Activated naive CD8-positive, alpha-beta T cell treated with anti-CD3 and anti-CD28 coated beads, Interleukin-2, amount 10 ng/mL, durations not matched to agents 7 days and 5 days (primary cell): Measurements from ENCODE around the gene TLR5. TPM values are rescaled to one million over a fixed set of nuclear protein-coding genes. Genes with fewer than 3 reads are reported as not detected.
"Not testable (repeated sequence)": the region's sequence is repeated elsewhere in the genome, so short reads cannot be mapped to it uniquely, and the experiment has no call there.

Source experiments
- ATAC-seq: fragments of 150-1000 bp; cut with Tn5 transposase; one replicate; pipeline ENCODE4 v1.10.0; 2021; ENCODE audit warnings: low read depth, moderate library complexity
- POLR2A ChIA-PET: fragments of 350-600 bp; sonication (Branson Sonifier 250); formaldehyde crosslinking; loops from one replicate; lab custom pipeline; 2021; ENCODE audit warnings: antibody characterized with exemption; lab: Charles Lee
- DNase-seq: peaks from one replicate; pipeline ENCODE4 v3.0.0; 2021
- H3K27ac Mint-ChIP-seq: one replicate; pipeline ENCODE4 v1.8.0; 2022; ENCODE audit warnings: mild to moderate bottlenecking, mixed read lengths
- H3K27me3 Mint-ChIP-seq: one replicate; pipeline ENCODE4 v1.8.0; 2022; ENCODE audit warnings: mild to moderate bottlenecking, moderate library complexity, mixed read lengths
- H3K36me3 Mint-ChIP-seq: one replicate; pipeline ENCODE4 v1.8.0; 2021; ENCODE audit warnings: mild to moderate bottlenecking, mixed read lengths
- H3K4me1 Mint-ChIP-seq: one replicate; pipeline ENCODE4 v1.8.0; 2021; ENCODE audit warnings: mixed read lengths
- H3K4me3 Mint-ChIP-seq: one replicate; pipeline ENCODE4 v1.8.0; 2022; ENCODE audit warnings: mild to moderate bottlenecking, moderate library complexity, mixed read lengths
- H3K9me3 Mint-ChIP-seq: one replicate; pipeline ENCODE4 v1.8.0; 2021; ENCODE audit warnings: mixed read lengths
- total RNA-seq, 2 experiments: library from RNA; stranded (reverse); gene quantifications; one replicate each; pipeline ENCODE4 v1.2.3, GENCODE V29; 2021

The TLR5 gene
- total RNA-seq, 2 experiments from 2014 or later: 0.28 to 1.8 TPM

DNA sequence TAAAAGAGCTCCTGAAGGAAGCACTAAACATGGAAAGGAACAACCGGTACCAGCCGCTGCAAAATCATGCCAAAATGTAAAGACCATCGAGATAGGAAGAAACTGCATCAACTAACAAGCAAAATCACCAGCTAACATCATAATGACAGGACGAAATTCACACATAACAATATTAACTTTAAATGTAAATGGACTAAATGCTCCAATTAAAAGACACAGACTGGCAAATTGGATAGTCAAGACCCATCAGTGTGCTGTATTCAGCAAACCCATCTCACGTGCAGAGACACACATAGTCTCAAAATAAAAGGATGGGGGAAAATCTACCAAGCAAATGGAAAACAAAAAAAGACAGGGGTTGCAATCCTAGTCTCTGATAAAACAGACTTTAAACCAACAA is 26.4 kb upstream of the TLR5 start:
- DNase-seq, H3K27ac Mint-ChIP-seq, H3K4me3 Mint-ChIP-seq, H3K27me3 Mint-ChIP-seq, POLR2A ChIA-PET, H3K9me3 Mint-ChIP-seq, ATAC-seq, H3K4me1 Mint-ChIP-seq, H3K36me3 Mint-ChIP-seq: not testable (repeated sequence)

- Mint-ChIP-seq H3K9me3 (no peaks in the 10 kb centered on the region), H3K36me3 (no peaks in the 10 kb centered on the region), H3K4me3 (no peak overlapping the region), H3K27ac (no peak overlapping the region), H3K4me1 (no peaks in the 10 kb centered on the region), H3K27me3 (peaks cover 2% of the 10 kb centered on the region)
- POLR2A ChIA-PET: no interaction called here
- ATAC-seq: no peak
- no peak for DNase-seq
Measured at GRCh38 chr1:223161321-223161720, 18.3 kb upstream of the TLR5 start.

- DNase-seq (no peak), ATAC-seq (no peak)
- no peaks in the 10 kb centered on the region for H3K9me3 Mint-ChIP-seq
- H3K27ac Mint-ChIP-seq: no peak overlapping the region
- H3K36me3 Mint-ChIP-seq: no peaks in the 10 kb centered on the region
- no peak overlapping the region for H3K4me3 Mint-ChIP-seq
- peaks cover 6% of the 10 kb centered on the region for H3K4me1 Mint-ChIP-seq
- peaks cover 5% of the 10 kb centered on the region for H3K27me3 Mint-ChIP-seq
- POLR2A ChIA-PET: no interaction called here
Measured at GRCh38 chr1:223156343-223156742, 13.3 kb upstream of the TLR5 start.

GRCh38 chr1:223155153-223155552 is 12.1 kb upstream of the TLR5 start:
- no peak overlapping the region for H3K27ac Mint-ChIP-seq
- no peaks in the 10 kb centered on the region for H3K36me3 Mint-ChIP-seq
- no peak for ATAC-seq
- no peak overlapping the region for H3K4me3 Mint-ChIP-seq
- H3K27me3 Mint-ChIP-seq: peaks cover 6% of the 10 kb centered on the region
- POLR2A ChIA-PET: no interaction called here
- peaks cover 6% of the 10 kb centered on the region for H3K4me1 Mint-ChIP-seq
- DNase-seq: no peak
- H3K9me3 Mint-ChIP-seq: no peaks in the 10 kb centered on the region

DNA sequence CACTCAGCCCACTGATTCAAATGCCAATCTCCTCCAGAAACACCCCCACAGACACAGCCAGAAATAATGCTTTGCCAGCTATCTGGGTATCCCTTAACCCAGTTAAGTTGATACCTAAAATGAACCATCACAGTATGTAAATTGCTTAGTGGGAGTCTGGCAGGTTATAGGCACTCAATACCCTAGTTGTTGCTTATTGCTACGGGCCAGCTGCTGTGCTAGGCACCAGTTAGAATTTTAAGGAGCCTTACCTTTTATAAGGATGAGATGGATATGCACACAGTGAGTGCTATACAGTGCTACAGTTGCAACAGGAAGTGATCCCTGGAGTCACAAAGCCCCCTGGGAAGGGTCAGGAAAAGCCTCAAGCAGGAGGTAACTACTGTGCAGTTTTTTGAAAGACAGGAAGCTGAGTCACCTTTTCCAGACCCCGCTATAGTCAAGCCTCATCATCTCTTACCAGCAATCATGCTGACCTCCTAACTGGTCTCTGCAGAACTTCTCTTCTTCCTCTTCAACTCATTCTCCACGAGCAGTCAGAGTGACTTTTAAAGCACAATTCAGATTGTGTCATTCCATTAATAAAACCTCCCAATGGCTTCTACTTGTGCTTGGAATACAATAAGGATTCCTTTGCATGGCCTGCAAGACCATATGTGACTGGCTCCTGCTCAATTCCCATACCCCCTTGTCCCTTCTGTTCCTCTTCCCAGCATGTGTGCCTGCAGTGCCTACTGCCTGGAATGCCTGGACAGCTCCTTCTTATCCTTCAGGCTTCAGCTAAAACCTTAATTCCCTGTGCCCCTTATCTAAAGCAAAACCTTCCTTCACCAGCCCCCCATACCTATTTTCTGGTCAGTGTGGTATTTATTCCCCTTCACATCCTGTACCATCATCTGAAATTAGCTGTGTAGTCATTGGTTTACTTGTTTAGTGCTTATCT is 10.4 kb upstream of the TLR5 start:
- no peak overlapping the region for H3K27ac Mint-ChIP-seq
- peaks cover 6% of the 10 kb centered on the region for H3K27me3 Mint-ChIP-seq
- no peaks in the 10 kb centered on the region for H3K9me3 Mint-ChIP-seq
- peaks cover 6% of the 10 kb centered on the region for H3K4me1 Mint-ChIP-seq
- ATAC-seq (no peak), DNase-seq (no peak)
- H3K36me3 Mint-ChIP-seq: no peaks in the 10 kb centered on the region
- POLR2A ChIA-PET: interaction anchor here (1.0 kb wide), 1 partner anchor 9 kb away, joined by 3 read pairs; no protein-coding TSS in a partner anchor
- no peak overlapping the region for H3K4me3 Mint-ChIP-seq

GRCh38 chr1:223152399-223152798 is 9.4 kb upstream of the TLR5 start:
- POLR2A ChIA-PET: no interaction called here
- Mint-ChIP-seq H3K27ac (no peak overlapping the region), H3K4me3 (no peak overlapping the region), H3K27me3 (peaks cover 3% of the 10 kb centered on the region), H3K4me1 (peaks cover 6% of the 10 kb centered on the region), H3K36me3 (no peaks in the 10 kb centered on the region), H3K9me3 (peaks cover 1% of the 10 kb centered on the region)
- ATAC-seq: no peak
- DNase-seq: no peak

DNA sequence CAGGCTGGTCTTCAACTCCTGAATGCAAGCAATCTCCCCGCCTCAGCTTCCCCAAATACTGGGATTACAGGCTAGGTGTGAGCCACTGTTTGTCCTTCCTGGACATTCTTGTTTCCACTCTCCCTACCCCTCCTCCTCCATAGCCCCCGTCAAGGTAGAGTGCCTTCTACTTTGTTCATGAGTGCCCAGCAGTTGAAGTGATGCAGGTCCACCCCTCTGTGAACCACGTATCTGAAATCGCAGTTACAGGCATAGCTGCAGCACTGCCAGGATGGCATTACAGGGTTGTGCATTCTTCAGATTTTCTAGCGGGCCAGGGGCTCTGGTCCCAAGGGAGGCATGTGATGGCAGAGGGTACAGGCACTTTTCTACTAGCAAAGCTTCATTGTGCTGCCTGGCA is 7.4 kb upstream of the TLR5 start:
- no peak for ATAC-seq
- H3K36me3 Mint-ChIP-seq: no peaks in the 10 kb centered on the region
- no peak for DNase-seq
- no peak overlapping the region for H3K4me3 Mint-ChIP-seq
- POLR2A ChIA-PET: no interaction called here
- peaks cover 6% of the 10 kb centered on the region for H3K9me3 Mint-ChIP-seq
- peaks cover 6% of the 10 kb centered on the region for H3K4me1 Mint-ChIP-seq
- H3K27me3 Mint-ChIP-seq: peaks cover 7% of the 10 kb centered on the region
- no peak overlapping the region for H3K27ac Mint-ChIP-seq

- peaks cover 7% of the 10 kb centered on the region for H3K4me1 Mint-ChIP-seq
- ATAC-seq: no peak
- POLR2A ChIA-PET: no interaction called here
- DNase-seq: no peak
- H3K27ac Mint-ChIP-seq: no peak overlapping the region
- H3K27me3 Mint-ChIP-seq: peaks cover 7% of the 10 kb centered on the region
- peaks cover 6% of the 10 kb centered on the region for H3K9me3 Mint-ChIP-seq
- H3K36me3 Mint-ChIP-seq: no peaks in the 10 kb centered on the region
- no peak overlapping the region for H3K4me3 Mint-ChIP-seq
Measured at GRCh38 chr1:223147873-223148272, 4.8 kb upstream of the TLR5 start.

DNA sequence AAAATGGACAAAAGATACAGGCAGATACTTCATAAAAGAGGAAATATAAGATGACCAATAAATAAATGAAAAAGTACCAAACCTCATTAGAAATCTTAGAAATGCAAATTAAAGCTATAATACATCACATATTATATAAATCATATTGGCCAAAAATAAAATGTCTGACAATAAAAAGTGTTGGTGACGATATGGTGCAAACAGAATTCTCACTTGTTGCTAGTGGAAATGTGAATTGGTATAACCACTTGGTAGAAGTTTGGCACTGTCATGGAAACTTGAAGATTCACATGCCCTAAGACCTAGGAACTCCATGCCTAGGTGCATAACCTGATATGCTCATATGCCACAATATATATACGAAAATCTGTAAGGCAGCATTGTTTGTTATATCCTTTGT is 4.4 kb upstream of the TLR5 start:
- DNase-seq (no peak), ATAC-seq (no peak)
- Mint-ChIP-seq H3K4me1 (peaks cover 7% of the 10 kb centered on the region), H3K27ac (no peak overlapping the region), H3K36me3 (no peaks in the 10 kb centered on the region), H3K27me3 (peaks cover 7% of the 10 kb centered on the region), H3K9me3 (peaks cover 6% of the 10 kb centered on the region), H3K4me3 (no peak overlapping the region)
- POLR2A ChIA-PET: no interaction called here

DNA sequence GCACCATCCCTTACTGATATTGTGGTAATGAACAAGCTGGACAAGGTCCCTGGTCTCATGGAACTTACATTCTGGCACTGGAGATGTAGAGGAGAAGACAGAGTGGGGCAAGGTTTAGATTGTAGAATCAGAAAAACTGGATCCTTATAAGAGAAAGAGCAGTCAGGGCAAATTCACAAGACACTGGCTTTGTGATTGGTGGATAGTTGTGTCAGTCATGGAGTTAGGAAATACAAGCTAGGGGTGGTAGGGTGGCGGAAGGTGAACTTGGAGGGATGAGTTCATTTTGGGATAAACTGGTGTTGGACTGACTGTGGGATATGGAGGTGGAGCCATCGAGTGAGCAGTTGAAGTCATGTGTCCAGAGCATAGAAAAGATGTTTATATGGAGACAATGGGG is 3.7 kb upstream of the TLR5 start:
- ATAC-seq (no peak), DNase-seq (no peak)
- peaks cover 6% of the 10 kb centered on the region for H3K9me3 Mint-ChIP-seq
- H3K27me3 Mint-ChIP-seq: peaks cover 7% of the 10 kb centered on the region
- H3K36me3 Mint-ChIP-seq: no peaks in the 10 kb centered on the region
- H3K27ac Mint-ChIP-seq: no peak overlapping the region
- POLR2A ChIA-PET: no interaction called here
- H3K4me3 Mint-ChIP-seq: no peak overlapping the region
- peaks cover 7% of the 10 kb centered on the region for H3K4me1 Mint-ChIP-seq

GRCh38 chr1:223144914-223145313 is 1.9 kb upstream of the TLR5 start:
- DNase-seq (no peak), ATAC-seq (no peak)
- H3K27ac Mint-ChIP-seq: no peak overlapping the region
- POLR2A ChIA-PET: no interaction called here
- peaks cover 6% of the 10 kb centered on the region for H3K9me3 Mint-ChIP-seq
- H3K27me3 Mint-ChIP-seq: peaks cover 5% of the 10 kb centered on the region
- no peak overlapping the region for H3K4me3 Mint-ChIP-seq
- peaks cover 7% of the 10 kb centered on the region for H3K4me1 Mint-ChIP-seq
- no peaks in the 10 kb centered on the region for H3K36me3 Mint-ChIP-seq

GRCh38 chr1:223144431-223144830 is 1.4 kb upstream of the TLR5 start:
- H3K4me1 Mint-ChIP-seq: peaks cover 7% of the 10 kb centered on the region
- H3K27me3 Mint-ChIP-seq: peaks cover 6% of the 10 kb centered on the region
- no peaks in the 10 kb centered on the region for H3K36me3 Mint-ChIP-seq
- H3K27ac Mint-ChIP-seq: no peak overlapping the region
- H3K4me3 Mint-ChIP-seq: no peak overlapping the region
- no peak for ATAC-seq
- POLR2A ChIA-PET: interaction anchor here (0.7 kb wide), 1 partner anchor 9 kb away, joined by 3 read pairs; no protein-coding TSS in a partner anchor
- H3K9me3 Mint-ChIP-seq: peaks cover 6% of the 10 kb centered on the region
- no peak for DNase-seq

- no peak for ATAC-seq
- peaks cover 6% of the 10 kb centered on the region for H3K27me3 Mint-ChIP-seq
- no peaks in the 10 kb centered on the region for H3K36me3 Mint-ChIP-seq
- peak overlapping the region; percentile 58 for H3K27ac Mint-ChIP-seq
- peak overlapping the region; percentile 71 for H3K4me3 Mint-ChIP-seq
- H3K9me3 Mint-ChIP-seq: peaks cover 6% of the 10 kb centered on the region
- peak; percentile 35 for DNase-seq
- POLR2A ChIA-PET: interaction anchor here (0.7 to 1.5 kb wide), 3 partner anchors 10 to 220 kb away, joined by 3 read pairs; partner anchors contain the start of gene SUSD4
- peaks cover 7% of the 10 kb centered on the region for H3K4me1 Mint-ChIP-seq
Measured at GRCh38 chr1:223143537-223144248, 645 bp upstream of the TLR5 start.
